Tibial nerve (tissue), 3 donors: ENCODE results near the gene ATP2A1.

Experiments
- POLR2A ChIP-seq, 2 donors: fragments of 450-650 bp; IDR thresholded peaks; one replicate each; pipeline ENCODE4 v1.6.1; 2017; ENCODE audit warnings: antibody characterized with exemption in 2 of 2, mild to moderate bottlenecking in 2 of 2, moderate library complexity in 2 of 2
- TF ChIP-seq, protein P1 (sequence below), 5 experiments: fragments of 200-600 bp in 3 of 5; fragments of 450-650 bp in 2 of 5; sonication (generic) in 3 of 5; IDR thresholded peaks; one replicate each; pipeline ENCODE4 v1.5.1; 2016 to 2019; ENCODE audit warnings: antibody characterized with exemption in 5 of 5, mild to moderate bottlenecking in 3 of 5, moderate library complexity in 2 of 5

DNA sequence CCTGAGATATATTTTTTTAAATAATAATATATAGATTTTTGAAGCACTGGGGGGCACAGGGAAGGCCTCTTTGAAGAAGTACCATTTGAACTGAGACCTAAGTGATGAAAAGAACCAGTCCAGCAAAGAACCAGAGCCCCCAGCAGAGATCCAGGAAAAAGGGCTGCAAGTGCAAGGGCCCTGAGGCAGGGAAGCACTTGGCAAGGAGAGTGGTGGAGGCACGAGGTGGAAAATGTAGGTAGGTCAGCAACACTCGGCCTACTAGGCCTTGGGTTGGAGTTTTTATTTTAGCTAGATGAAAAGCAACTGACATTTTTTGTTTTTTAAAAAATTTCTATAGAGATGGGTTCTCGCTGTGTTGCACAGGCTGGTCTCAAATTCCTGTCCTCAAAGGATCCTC lies 51.9 kb downstream of the ATP2A1 start:
- no peak for TF ChIP-seq POLR2A (IDR thresholded peaks at IDR 0.05)
- TF ChIP-seq, protein P1, sequence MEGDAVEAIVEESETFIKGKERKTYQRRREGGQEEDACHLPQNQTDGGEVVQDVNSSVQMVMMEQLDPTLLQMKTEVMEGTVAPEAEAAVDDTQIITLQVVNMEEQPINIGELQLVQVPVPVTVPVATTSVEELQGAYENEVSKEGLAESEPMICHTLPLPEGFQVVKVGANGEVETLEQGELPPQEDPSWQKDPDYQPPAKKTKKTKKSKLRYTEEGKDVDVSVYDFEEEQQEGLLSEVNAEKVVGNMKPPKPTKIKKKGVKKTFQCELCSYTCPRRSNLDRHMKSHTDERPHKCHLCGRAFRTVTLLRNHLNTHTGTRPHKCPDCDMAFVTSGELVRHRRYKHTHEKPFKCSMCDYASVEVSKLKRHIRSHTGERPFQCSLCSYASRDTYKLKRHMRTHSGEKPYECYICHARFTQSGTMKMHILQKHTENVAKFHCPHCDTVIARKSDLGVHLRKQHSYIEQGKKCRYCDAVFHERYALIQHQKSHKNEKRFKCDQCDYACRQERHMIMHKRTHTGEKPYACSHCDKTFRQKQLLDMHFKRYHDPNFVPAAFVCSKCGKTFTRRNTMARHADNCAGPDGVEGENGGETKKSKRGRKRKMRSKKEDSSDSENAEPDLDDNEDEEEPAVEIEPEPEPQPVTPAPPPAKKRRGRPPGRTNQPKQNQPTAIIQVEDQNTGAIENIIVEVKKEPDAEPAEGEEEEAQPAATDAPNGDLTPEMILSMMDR (IDR thresholded peaks at IDR 0.05): no peak
